Neural progenitor cell (in vitro differentiated cells): Measurements from ENCODE around the gene RNF224. TPM values are rescaled to one million over a fixed set of nuclear protein-coding genes. Genes with fewer than 3 reads are reported as not detected.

Source experiments
- DNase-seq: peaks from one replicate; pipeline ENCODE4 v3.0.0-alpha.2; 2016; ENCODE audit warnings: low spot score
- H2AFZ ChIP-seq: fragments of 200-600 bp; sonication (generic); replicated peaks from 2 replicates; pipeline ENCODE4 v1.6.1; 2016; ENCODE audit warnings: antibody characterized with exemption
- H3F3A ChIP-seq: fragments of 200-600 bp; sonication (generic); 2 replicates; pipeline ENCODE4 v1.6.1; 2016; ENCODE audit warnings: antibody characterized with exemption, low read depth
- H3K27ac ChIP-seq: fragments of 200-600 bp; sonication (generic); 2 replicates; pipeline ENCODE4 v1.5.1; 2016; ENCODE audit warnings: mild to moderate bottlenecking
- H3K27me3 ChIP-seq: fragments of 200-600 bp; sonication (generic); 2 replicates; pipeline ENCODE4 v1.6.1; 2016; ENCODE audit warnings: mild to moderate bottlenecking, moderate library complexity
- H3K36me3 ChIP-seq: fragments of 200-600 bp; sonication (generic); 2 replicates; pipeline ENCODE4 v1.5.1; 2016
- H3K4me1 ChIP-seq: fragments of 200-600 bp; sonication (generic); 2 replicates; pipeline ENCODE4 v1.6.1; 2016; ENCODE audit warnings: mixed run types
- H3K4me2 ChIP-seq: fragments of 200-600 bp; sonication (generic); 2 replicates; pipeline ENCODE4 v1.6.1; 2016
- H3K4me3 ChIP-seq: fragments of 200-600 bp; sonication (generic); 2 replicates; pipeline ENCODE4 v1.5.1; 2016
- H3K79me2 ChIP-seq: fragments of 200-600 bp; sonication (generic); 2 replicates; pipeline ENCODE4 v1.6.1; 2016; ENCODE audit warnings: low read depth
- H3K9ac ChIP-seq: fragments of 200-600 bp; sonication (generic); 2 replicates; pipeline ENCODE4 v1.6.1; 2016
- H3K9me3 ChIP-seq: fragments of 200-600 bp; sonication (generic); 2 replicates; pipeline ENCODE4 v1.5.1; 2016; ENCODE audit warnings: low read depth
- H4K20me1 ChIP-seq: fragments of 200-600 bp; sonication (generic); 2 replicates; pipeline ENCODE4 v1.6.1; 2016; ENCODE audit warnings: low read depth
- H3K27ac Mint-ChIP-seq: 3 replicates; pipeline ENCODE4 v1.8.0; 2021; ENCODE audit warnings: mixed read lengths
- H3K27me3 Mint-ChIP-seq: 2 replicates; pipeline ENCODE4 v1.8.0; 2022; ENCODE audit warnings: low read depth, mild to moderate bottlenecking, inconsistent platforms, moderate library complexity, mixed read lengths; ENCODE audit not compliant: insufficient read depth
- H3K36me3 Mint-ChIP-seq: 3 replicates; pipeline ENCODE4 v1.8.0; 2021; ENCODE audit warnings: mixed read lengths
- H3K4me1 Mint-ChIP-seq: 3 replicates; pipeline ENCODE4 v1.8.0; 2021; ENCODE audit warnings: mixed read lengths
- H3K4me3 Mint-ChIP-seq: 3 replicates; pipeline ENCODE4 v1.8.0; 2021; ENCODE audit warnings: mild to moderate bottlenecking, moderate library complexity, mixed read lengths
- H3K9me3 Mint-ChIP-seq: 3 replicates; pipeline ENCODE4 v1.8.0; 2020; ENCODE audit warnings: mixed read lengths
- CTCF ChIP-seq: fragments of 200-600 bp; sonication (generic); IDR thresholded peaks from 2 replicates; pipeline ENCODE4 v1.5.1; 2017; ENCODE audit warnings: antibody characterized with exemption, mild to moderate bottlenecking
- EZH2 ChIP-seq: fragments of 200-600 bp; sonication (generic); IDR thresholded peaks from 2 replicates; pipeline ENCODE4 v1.6.1; 2017; ENCODE audit warnings: antibody characterized with exemption, mild to moderate bottlenecking, moderate library complexity
- EZH2phosphoT487 ChIP-seq: fragments of 200-600 bp; sonication (generic); IDR thresholded peaks from 2 replicates; pipeline ENCODE4 v1.6.1; 2017; ENCODE audit warnings: antibody characterized with exemption
- total RNA-seq: library from RNA; depleted of rRNA; stranded (reverse); fragments of >200 nt; gene quantifications from 2 replicates; pipeline ENCODE4 v1.2.3, GENCODE V29; 2015; ENCODE audit warnings: low replicate concordance

RNF224 gene
- total RNA-seq, 1 donor from 2014 or later: not detected

GRCh38 chr9:137220317-137221094, 6.8 kb upstream of the RNF224 start:
- no peaks in the 10 kb centered on the region for H3K79me2 ChIP-seq
- H3K9ac ChIP-seq: no peak overlapping the region
- H3K27me3 ChIP-seq: peaks cover 25% of the 10 kb centered on the region
- Mint-ChIP-seq H3K4me3 (peak overlapping the region; percentile 57), H3K27ac (no peak overlapping the region), H3K27me3 (peaks cover 2% of the 10 kb centered on the region), H3K36me3 (no peaks in the 10 kb centered on the region), H3K4me1 (no peaks in the 10 kb centered on the region), H3K9me3 (no peaks in the 10 kb centered on the region)
- peaks cover 7% of the 10 kb centered on the region for H4K20me1 ChIP-seq
- H3K4me2 ChIP-seq: no peak overlapping the region
- no peak for DNase-seq
- H3K9me3 ChIP-seq: no peaks in the 10 kb centered on the region
- H3K4me3 ChIP-seq: no peak overlapping the region
- H3K4me1 ChIP-seq: peaks cover 13% of the 10 kb centered on the region
- H3F3A ChIP-seq: peaks cover 12% of the 10 kb centered on the region
- H2AFZ ChIP-seq: no peak overlapping the region
- no peak for TF ChIP-seq CTCF
- no peak for TF ChIP-seq EZH2phosphoT487
- no peak for TF ChIP-seq EZH2
- H3K36me3 ChIP-seq: no peaks in the 10 kb centered on the region
- no peak overlapping the region for H3K27ac ChIP-seq

- Histone ChIP-seq H3K9me3 (no peaks in the 10 kb centered on the region), H4K20me1 (peaks cover 7% of the 10 kb centered on the region), H2AFZ (no peak overlapping the region), H3K79me2 (no peaks in the 10 kb centered on the region), H3K4me2 (peak overlapping the region; percentile 92), H3K9ac (no peak overlapping the region), H3K27me3 (peaks cover 25% of the 10 kb centered on the region), H3K4me1 (peaks cover 13% of the 10 kb centered on the region), H3K27ac (no peak overlapping the region), H3K36me3 (no peaks in the 10 kb centered on the region), H3K4me3 (peak overlapping the region; percentile 56), H3F3A (peaks cover 12% of the 10 kb centered on the region)
- Mint-ChIP-seq H3K4me3 (no peak overlapping the region), H3K9me3 (no peaks in the 10 kb centered on the region), H3K36me3 (no peaks in the 10 kb centered on the region), H3K4me1 (no peaks in the 10 kb centered on the region), H3K27me3 (peaks cover 2% of the 10 kb centered on the region), H3K27ac (no peak overlapping the region)
- no peak for TF ChIP-seq CTCF
- no peak for TF ChIP-seq EZH2phosphoT487
- TF ChIP-seq EZH2: no peak
- DNase-seq: no peak
Measured at GRCh38 chr9:137221095-137221505, 6.2 kb upstream of the RNF224 start.

GRCh38 chr9:137221506-137222111, 5.7 kb upstream of the RNF224 start:
- H3K27me3 ChIP-seq: peaks cover 25% of the 10 kb centered on the region
- Mint-ChIP-seq H3K36me3 (no peaks in the 10 kb centered on the region), H3K4me3 (no peak overlapping the region), H3K4me1 (no peaks in the 10 kb centered on the region), H3K9me3 (no peaks in the 10 kb centered on the region), H3K27me3 (peaks cover 2% of the 10 kb centered on the region), H3K27ac (no peak overlapping the region)
- peaks cover 13% of the 10 kb centered on the region for H3K4me1 ChIP-seq
- peak overlapping the region; percentile 92 for H3K4me2 ChIP-seq
- H4K20me1 ChIP-seq: peaks cover 7% of the 10 kb centered on the region
- peaks cover 12% of the 10 kb centered on the region for H3F3A ChIP-seq
- H3K9ac ChIP-seq: no peak overlapping the region
- peak; percentile 47 for DNase-seq
- H3K79me2 ChIP-seq: no peaks in the 10 kb centered on the region
- no peaks in the 10 kb centered on the region for H3K9me3 ChIP-seq
- H3K36me3 ChIP-seq: no peaks in the 10 kb centered on the region
- no peak overlapping the region for H2AFZ ChIP-seq
- TF ChIP-seq EZH2: no peak
- TF ChIP-seq EZH2phosphoT487: no peak
- TF ChIP-seq CTCF: no peak
- no peak overlapping the region for H3K27ac ChIP-seq
- H3K4me3 ChIP-seq: peak overlapping the region; percentile 56
